DMS 273 (cell line): Measurements from ENCODE around the gene CHST11.

ENCODE experiments used
- DNase-seq: peaks from one replicate; lab custom pipeline; 2025; ENCODE audit not compliant: unreplicated experiment; lab: John Stamatoyannopoulos, UW

The CHST11 gene

DNA sequence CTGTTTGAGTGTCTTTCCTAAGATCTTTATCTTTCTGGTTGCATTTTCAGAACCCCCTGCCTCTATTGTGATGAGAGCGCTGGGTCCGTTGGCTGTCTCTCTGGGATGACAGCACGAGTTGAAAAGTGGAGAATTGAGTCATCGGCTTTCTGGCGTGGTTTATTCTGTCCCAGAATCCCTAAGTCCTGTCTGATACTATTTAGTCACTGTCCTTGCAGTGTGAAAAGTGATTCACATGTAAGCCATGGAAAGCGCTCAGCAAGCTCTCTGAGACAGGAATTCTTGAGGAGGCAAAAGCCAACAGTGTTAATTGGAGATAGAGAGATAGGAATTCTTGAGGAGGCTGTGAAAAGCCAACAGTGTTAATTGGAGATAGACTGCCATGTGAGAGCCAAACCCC is 121.7 kb downstream of the CHST11 start:
- DNase-seq, result no peak

DNA sequence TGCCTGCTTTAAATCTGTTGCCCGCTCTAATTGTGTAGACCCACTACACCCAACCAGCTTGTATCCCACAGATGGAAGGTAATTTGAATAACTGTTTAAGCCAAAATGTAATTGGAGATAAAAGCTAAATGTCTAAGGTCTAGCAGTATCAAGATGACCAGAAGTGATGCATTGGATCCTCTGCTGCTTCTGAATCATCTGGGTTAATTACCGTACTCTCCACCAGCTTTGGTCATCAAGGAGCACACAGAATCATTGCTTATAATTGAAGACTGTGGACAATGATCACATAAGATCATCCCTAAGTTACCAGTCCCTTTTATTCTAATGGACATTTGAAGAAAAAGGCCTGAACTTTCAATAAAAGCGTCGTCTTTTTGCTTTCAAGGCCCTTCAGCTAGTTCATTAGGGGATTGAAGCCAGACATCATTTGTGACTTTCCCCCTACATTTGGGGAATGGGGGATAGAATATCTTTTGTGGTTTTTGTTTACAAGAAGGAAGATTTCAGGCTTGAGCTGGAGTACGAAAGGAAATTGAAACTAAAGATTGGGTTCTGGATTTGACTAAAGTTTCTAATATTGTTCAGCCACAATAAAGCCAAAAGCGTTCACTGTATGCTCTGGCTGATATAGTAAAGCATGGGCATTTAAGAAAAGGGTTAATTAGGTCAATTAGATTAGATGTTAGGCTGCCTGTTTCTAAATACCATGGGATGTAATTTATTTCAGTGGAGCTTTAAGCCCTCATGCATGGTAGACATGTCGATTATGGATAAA is 123.2 kb downstream of the CHST11 start:
- peak; percentile 44 for DNase-seq

DNA sequence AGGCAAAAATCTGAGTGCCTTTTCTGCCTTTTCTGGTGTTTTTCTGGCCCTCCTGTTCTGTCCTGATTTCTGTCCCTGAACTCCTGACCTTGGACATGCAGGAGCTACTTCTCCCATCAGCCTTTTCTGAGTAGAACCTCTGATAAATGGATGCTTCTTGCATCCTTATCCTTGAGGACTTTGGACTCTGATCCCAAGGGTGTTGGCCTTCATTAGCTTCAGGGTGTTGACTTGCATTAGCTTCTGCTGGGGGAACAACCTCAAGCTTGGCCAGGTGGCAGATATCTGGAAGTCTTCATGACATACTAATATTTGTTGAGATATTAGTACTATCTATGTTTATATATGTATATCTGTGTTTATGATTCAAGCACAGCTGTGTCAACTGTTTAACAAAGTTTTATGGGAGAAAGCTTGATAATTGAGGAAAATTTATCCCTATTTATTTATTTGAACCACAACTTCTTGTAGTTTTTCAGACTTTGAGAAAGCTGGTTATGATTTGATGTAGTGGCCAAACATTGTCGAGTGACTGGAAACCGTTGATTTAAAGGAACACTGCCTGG is 124.3 kb downstream of the CHST11 start:
- DNase-seq, result no peak

DNA sequence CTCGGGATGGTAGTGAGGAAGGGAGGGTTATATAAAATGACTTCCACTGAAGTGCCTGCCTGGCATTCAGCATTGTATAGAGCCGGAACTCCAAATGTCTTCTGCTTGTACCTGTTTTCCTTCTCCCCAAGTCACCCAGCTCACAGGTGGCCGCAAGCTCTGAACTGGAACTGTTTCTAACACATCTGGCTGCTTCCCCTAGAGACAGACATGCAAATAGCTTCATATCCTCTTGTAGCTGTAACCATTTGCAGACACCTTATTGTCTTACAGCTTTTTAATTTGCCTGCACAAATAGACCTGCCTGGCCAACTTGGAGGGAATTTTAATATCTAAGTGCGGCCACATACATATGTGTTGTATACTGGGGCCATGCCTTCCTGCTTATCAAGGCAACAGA is 126.0 kb downstream of the CHST11 start:
- no peak for DNase-seq

DNA sequence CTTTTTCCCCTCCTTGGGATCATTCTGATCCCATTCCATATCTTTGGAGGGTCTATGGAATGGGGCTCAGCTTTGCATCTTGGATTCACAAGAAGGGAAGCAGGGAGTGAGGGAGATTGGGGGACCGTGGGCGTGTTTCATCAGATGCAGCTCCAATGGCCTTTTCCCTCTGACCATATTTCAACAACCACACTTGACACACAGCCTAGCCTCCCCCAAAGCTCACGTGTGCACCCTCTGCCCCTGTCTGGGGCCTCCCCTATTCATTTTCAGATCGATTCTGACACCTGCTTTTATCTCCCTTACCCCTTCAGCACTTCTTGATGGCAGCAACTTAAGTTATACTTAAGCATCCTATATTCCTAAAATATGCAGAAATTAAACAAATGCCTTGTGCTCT is 126.6 kb downstream of the CHST11 start:
- no peak for DNase-seq

DNA sequence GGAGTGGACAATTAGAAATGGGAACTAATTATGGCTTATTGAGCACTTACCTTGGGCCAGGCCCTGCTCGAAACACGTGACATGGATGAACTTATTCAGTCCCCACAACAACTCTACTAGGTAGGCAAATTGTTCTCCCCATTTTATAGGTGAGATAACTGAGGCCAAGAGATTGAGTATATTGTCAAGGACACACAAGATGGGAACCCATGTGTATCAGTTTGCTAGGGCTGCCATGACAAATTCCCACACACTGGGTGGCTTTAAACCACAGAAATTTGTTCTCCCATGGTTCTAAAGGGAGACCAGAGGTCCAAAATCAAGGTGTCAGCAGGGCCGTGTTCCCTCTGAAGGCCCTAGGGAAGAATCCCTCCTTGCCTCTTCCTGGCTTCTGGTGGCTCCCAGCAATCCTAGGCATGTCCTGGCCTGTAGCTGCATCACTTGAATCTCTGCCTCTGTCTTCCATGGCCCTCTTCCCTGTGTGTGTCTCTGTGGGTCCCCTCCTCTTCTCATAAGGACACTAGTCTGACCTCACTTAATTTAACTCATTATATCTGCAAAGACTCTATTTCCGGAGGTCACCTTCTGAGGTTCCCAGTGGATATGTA is 128.8 kb downstream of the CHST11 start:
- no peak for DNase-seq

DNA sequence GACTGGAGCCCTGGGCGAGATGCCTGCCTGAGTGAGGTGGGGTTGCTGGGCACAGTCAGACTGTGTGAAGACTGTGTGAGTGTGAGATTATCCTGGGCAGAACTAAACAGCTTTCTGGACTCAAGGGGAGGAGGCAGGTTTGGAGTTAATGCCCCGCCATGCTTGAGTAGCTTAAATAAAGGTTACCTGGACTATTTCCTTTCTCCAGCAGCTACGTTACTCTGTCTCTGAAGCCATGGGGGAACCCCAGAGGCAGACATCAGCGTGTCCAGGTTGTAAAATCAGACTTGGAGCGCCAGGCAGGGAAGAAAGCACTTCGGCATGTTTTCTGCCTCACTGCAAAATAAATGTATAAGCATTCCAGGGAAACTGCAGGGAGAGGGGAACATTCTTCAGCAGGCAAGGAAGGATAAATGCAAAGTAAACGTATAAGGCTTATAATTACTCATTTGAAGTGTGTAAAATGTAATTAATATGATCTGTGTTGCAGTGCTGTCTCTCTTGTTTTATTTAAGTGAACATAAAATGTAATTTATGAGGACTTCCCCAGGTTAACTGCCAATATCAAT is 129.7 kb downstream of the CHST11 start:
- no peak for DNase-seq

DNA sequence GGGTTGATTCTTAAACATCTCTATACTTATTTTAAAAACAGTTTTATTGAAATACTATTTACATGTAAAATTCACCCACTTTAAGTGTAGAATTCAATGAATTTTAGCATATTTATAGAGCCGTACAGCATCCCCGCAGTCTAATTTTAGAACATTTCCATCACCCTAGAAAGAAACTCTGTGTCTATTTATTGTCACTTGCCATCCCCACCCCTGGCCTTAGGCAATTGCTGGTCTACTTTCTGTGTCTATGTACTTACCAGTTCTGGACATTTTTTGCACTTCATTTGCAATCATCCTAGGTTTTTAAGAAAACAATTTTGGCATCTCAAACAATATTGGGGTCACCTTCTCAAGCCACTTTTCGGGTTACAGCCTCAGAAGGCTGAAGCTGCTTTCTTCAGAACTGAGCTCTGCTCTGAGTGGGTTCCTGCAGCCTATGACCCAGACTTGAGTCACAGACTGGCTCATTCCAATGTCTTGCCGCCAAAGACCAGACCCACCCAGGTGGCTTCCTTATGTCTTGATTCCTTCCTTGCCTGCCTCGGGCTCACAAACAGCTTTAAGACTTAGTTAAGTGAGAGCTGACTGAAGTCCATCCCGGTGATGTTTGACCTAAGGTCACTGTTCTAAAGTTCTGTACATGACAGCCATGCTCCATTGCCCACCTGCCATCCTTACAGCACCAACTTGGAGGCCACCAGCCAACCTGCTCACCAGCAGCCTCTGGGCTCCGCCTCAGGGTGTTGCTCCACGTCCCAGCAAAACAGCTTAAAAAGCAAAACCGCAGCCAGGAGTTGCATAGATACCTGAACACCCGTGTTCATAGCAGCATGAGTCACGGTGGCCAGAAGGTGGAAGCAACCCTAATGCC is 131.5 kb downstream of the CHST11 start:
- DNase-seq, result no peak

DNA sequence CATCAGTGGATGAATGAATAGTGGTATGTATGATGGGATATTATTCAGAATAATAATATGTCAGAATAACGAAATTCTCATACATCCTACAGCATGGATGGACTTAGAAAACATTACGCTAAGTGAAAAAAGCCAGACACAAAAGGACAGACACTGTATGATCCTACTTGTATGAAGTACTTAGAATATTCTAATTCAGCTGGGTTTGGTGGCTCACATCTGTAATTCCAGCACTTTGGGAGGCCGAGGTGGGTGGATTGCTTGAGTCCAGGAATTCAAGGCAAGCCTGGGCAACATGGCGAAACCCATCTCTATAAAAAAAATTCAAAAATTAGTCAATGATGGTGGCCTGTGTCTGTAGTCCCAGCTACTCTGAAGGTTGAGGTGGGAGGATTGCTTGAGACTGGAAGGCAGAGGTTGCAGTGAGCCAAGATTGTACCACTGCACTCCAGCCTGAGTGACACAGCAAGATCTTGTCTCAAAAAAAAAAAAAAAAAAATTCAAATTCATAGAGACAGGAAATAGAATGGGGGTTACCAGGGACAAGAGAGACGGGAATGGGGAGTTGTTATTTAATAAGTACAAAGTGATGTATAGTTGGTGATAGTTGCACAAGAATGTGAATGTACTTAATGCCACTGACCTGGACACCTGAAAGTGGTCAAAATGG is 132.3 kb downstream of the CHST11 start:
- no peak for DNase-seq

DNA sequence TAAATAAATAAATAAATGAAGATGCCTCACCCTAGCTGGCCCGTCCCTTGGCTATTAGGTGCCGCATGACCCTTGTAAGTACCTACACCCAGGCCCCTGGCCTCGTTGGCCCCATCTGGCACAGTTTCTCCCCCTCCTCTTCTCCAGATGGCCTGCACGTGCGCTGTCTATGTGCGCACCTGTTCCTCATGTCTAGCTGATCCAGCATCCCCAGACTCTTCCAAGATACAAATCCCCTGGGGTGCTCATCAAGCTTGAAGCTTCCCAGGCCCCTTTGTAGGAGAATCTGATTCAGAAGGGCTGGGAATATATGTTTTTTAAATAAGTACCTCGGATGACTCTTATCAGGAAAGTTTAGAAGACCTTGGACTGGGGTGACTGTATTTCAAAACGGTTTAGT is 133.3 kb downstream of the CHST11 start:
- DNase-seq, result peak; percentile 28

DNA sequence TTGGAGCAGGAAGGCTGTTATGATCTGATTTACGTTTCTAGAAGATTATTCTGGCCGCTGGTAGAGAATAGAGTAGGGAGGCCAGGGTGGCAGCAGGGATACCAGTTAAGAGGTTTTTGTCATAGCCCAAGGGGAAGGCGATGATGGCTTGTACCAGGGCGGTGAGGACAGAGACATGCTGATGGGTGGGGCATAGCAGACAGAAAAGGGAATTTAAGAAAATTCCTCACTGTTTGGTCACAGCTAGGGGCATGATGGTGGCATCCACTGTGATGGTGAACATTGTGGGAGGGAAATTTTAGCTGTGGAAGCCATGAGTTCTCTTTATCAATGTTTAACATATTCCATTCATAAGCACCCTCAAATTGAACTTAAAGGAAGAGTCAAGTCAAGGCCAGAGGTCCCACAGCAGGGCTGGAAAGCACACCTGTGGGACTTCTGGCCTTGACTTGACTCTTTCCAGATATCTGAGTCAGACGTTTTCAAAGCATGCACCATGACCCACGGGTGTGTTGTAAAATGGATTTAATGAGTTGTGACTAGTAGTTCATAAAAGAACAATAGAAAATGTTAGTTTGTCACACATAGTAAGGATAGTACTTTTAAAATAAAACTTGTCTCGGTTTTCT is 134.6 kb downstream of the CHST11 start:
- no peak for DNase-seq

DNA sequence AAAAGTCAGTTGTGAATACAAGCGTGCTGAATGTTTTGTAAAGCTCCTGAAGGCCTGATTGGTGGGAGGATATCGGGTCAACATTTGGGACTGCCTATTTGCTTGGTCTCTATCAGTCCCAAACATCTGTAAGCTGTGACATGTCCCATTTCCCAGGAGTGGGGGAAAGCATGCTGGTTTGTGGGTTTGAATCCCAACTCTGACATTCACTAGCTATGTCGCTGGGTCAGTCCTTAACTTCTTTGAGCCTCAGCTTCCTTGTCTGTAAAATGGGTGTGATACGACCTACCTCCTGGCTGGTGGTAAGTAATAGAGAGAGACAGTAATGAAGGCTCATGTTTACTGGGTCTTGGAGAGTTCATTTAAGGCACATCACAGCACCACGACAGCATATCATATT is 136.7 kb downstream of the CHST11 start:
- no peak for DNase-seq

DNA sequence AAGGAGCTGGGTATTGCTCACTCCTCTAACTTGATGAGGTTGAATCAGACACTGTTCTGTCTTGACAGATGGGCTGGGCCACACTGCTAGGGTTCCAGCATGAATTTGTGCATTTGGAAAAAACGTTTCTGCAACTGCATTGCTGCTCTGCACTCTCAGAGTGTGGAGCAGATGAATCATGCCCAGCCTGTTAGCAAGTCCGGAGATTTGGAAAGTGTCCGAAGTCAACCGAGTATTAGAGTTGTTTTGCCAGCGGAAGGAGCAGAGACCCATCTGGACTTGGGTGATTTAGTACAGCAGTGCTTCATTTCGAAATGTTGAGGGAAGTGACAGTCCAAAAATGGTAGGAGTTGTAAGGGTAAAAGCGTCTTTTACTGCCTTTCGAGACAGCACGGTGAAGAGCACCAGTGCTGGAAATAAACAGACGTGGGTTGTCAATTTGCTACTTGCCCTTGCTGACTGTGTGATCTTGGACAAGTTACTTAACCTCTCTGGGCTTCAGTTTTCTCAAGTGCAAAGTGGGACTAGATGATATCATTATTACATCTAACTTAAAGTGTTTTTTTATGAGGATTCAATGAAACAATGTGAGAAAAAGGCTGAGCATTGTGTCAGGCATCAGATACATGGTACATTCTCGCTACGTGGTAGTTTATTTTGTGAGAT is 139.5 kb downstream of the CHST11 start:
- DNase-seq, result no peak

DNA sequence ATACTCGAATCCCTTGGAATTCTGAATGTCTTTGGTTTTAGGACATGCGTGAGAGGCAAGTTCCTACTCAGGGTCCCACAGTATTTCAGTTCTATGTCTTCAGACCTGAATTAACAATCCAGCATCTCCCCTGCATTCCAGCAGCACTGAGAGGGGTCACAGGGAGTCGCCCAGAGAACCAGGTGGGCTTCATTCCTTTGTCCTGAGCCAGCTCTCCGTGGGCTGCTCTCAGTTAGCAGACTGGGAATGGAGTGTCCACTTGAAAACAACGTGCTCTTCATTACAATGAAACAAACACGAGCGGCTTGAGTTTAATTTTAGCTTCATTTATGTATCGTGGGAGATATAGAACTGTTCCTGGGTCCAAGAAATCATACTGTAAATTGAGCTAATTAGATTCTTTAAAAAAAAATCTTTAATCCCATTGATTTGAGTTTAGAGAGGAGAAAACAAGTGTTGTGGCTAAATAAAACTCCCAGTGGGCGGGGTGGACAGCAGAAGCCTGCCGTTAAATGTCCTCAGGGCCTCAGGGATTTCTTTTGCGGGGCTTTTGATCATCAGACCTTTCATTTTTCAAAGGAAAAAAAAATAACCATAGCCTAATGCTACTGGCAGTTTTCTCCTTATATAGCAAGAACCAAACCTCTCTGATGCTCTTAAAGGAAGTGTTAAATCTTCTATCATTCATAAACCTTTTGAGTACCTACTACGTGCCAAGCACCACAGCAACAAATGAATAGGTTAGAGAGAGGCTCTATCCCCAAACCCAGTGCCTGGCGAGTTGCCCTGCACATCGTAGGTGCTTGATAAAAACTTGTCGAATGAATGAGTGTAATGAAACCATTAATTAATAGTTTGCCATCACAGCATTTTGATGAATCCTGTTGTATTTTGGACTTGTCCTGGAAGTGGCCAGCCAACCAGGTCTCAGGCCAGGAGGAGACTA is 140.4 kb downstream of the CHST11 start:
- no peak for DNase-seq

DNA sequence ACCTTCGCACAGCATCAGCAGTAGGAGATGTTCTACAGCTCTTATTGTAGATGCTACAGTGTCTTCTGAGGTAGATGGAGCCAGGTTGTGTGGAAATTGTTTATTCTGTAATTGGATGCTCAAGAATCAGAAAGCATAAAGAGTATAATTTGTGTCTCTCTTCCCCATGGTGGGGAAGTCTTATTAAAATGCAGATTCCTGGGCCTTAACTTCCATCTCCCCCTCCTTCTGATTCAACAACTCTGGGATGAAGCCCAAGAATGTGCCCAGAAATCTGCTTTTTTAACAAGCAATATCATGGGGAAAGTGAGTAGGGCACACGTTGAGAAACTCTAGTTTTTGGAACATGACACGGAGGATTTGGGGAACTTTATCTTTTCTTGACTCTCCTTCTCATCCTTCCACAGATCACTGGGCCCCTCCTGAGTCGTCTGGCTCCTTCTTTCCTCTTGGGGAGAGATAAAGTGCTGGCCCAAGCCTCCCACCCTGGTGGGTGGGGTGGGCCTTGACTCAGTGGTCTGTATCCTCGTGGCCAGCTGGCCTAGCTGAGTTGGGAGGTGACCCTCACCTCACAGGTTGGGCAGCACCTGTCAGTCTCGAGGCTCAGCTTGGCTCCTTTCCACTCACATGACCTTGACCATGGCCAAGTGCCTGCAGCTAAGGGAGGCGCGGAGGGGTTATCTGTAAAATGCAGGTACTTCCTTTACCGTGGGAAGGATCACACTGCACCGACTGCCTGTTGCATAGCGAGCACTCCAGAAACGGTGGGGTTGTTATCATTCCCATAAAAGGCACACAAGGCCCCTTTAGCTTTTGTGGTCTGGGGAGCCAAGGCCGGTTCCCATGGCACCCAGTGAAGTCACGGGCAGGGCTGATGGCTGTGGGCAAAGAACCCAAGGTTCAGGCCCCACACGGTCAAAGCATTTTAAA is 141.9 kb downstream of the CHST11 start:
- no peak for DNase-seq

DNA sequence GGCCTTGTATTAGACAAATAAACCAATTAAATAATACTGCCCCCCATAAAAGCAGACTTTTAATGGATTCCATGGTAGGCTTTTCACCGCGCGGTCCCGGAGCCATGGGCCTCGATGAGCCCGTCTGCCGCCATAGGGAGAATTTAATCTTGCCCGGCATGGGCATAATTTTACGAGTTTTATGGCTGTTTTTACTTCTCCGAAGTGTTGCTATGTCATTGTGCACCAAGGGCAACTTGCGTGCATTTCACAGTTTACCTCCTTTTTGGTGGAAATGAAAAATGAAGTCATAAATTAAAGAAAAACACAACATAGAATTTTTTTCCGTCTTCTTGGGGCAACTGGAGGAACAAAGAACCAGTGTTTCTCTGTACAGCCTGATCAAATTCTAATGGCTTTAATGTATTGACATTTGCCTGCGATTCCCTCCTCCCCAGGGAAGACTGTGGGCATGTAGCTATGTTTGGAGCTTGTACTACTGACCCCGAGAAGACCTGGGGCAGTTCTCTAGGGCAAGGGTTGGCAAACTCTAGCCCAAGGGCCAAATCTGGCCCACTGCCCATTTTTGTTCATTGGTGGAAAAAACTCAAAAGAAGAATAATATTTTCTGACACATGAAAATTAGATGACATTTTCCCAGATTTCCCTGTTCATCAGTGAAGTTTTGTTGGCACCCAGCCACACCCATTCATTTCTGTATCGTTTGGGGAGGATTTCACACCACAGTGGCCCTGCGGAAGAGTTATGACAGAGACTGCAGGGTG is 142.7 kb downstream of the CHST11 start:
- no peak for DNase-seq
